GM15510 (cell line): ENCODE results near the gene ZNF438.

ENCODE experiments used
- POLR2A ChIP-seq: IDR thresholded peaks from 3 replicates; pipeline ENCODE4 v1.6.1; 2011; ENCODE audit warnings: borderline replicate concordance; ENCODE audit not compliant: insufficient read length; ENCODE audit errors: extremely low read depth

ZNF438 gene

DNA sequence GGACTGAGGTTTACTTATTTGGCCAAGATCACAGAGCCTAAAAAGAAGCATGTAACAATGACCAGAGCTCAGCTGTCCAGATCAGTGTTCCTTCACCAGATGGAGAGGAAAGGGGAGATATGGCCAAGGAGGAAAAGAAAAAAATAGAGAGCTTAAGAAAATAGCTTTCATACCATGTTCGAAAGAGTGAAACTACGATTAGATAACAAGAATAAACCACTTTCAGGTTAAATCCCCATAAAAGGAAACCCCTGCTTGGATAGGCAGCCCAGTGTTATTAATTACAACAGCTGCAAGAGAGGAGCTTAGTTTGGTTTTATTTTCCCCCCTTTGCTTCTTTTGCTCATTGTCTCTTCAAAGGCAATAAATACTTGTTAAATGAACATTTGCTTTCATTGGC lies 160.8 kb downstream of the ZNF438 start:
- TF ChIP-seq POLR2A: no peak

DNA sequence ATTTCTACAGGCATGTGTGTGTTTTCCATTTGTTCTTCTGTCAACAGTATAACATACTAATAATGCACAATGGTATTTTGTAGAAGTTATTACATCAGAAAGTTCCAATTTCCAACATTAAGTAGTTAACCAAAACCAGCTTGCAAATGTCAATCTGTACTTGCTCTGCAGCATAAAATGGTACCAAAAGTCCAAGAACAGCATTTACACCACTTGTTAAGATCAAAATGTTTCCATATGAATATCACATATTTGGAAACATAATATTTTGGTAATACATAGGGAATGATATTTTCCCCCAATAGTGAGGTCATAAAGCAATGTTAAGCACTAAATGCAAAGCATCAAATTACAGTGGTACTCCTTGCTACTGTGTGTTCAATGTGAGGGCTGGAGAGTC lies 162.1 kb downstream of the ZNF438 start:
- TF ChIP-seq POLR2A: no peak

DNA sequence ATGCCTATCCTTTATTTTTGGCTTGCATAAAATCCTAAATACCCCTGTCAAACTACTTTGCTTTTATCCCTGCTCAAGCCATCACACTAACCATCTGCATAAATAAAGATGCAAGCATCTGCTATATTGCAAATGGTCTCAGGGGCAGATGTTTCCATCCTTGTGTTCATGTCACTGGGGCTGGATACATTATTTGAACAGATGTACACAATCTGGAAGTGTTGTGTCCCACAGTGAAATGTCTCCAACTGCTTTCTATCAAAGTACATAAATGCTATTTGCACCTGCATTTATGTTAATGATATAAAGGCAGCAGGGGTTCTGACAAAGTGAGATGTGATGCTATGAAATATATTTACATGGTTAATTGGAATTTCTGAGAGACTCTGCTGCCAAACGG lies 163.1 kb downstream of the ZNF438 start:
- no peak for TF ChIP-seq POLR2A

DNA sequence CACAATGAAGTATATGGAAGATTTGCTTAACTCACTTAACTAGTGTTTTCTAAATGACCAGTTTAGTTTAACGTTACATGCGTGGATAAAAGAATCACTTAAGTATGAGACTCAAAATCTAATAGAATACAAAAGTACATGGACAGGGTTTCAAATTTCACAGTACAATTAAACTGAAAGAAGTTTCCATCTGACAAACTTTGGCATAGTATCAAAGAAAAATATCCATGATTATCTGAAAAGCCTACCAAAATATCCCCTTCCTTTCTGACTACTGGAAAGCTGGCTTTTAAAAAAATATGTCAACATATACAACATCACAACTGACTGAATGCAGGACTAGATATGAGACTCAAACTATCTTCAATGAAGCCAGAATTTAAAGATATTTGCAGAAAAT lies 164.8 kb downstream of the ZNF438 start:
- TF ChIP-seq POLR2A: no peak

DNA sequence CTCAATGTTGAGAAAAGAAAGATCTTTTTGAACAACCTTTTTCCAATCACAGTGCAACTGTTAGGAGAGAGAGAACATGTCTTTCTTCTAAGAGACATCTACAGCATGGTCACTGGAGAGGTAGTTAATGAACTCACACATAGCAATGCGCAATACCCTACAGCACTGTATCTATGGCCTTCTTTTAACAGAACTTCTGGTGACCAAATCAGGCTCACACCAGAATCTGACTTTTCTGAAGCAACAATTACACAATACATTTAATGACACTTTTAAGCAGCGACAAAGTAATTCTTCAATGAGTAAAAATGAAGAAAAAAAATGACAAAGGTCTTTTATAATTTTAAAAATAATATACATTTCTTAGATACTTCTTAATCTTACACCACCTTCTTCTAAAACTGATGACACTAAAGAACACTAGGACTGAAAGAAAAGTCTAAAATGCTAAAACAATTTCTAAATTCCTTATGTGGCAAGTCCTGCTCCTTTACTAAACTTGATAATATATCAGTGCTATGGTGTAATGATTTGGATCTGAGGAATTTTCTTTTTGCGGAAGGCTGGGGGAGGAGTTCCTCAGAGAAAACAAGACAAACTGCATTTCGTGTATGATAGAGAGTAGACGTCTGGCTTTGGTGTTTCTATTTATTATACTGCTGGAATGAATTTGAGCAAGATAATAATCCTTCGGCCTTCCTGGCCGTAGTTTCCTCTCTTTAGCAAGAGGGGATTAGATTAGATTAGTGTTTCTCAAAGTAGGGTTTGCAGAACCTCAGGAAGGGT lies 166.3 kb downstream of the ZNF438 start:
- TF ChIP-seq POLR2A: no peak

DNA sequence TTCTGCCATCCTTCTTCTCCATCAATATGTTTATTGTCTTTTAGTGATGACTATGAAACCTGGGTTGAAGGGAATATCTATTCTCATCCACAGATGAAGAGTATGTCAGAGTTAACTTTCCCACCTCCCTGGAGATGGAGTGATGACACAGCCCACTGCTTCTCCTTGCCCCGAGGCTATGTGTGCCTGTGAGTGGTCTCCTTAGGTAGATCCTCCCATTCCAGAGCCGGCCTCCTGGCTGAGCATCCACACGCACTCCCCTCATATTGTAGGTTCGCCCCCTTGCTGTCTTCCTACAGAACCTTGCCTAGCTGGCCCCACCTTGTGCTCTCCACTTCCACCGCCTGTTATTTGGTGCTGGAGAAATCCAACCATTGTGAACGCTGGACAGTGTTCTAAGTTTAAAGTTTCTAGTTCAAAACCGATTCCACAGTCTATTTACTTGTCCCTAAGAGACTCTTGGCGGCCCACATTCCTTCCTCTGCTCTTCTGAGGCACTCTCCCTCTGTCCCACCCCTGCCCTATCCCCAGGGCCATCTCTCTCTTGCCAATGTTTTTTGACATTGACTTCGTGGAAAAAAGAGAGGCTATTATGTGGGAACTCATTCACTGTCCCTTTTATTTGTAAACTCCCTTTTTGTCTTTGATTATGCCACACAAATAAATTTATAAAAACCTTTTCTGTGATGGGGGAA lies 168.0 kb downstream of the ZNF438 start:
- TF ChIP-seq POLR2A: no peak

DNA sequence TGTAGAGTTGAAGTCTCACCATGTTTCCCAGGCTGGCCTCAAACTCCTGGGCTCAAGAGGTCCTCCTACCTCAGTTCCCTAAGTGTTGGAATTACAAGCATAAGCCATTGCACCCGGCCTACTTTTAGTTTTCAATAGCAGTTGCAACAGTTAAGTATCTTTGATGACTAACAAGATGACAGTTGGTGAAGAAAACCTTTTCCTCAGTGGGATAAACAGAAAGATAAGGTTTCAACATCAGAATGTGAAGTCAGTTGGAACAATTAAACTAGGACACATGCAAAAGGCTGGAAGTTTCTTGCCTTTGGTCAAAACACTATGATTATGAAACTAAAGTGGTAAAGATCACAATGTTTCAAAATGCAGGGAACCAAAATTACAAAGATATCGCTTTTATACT lies 169.2 kb downstream of the ZNF438 start:
- no peak for TF ChIP-seq POLR2A

DNA sequence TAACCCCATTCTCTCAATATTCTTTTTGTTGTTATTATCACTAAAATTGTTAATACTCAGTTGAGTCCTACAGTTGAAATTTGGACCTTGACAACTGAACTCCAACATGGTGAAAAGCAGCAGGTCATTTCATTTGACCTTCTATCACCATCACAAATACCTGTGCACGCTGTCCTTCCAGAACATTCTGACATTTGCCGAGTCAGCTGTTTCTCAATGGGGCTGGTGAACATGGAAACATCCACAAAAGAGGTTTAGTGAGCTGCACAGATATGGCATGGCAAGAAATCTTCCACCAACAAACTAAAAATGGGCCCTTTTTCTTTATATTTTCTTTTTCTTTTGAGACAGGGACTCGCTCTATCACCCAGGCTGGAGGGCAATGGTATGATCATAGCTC lies 169.7 kb downstream of the ZNF438 start:
- TF ChIP-seq POLR2A: no peak

DNA sequence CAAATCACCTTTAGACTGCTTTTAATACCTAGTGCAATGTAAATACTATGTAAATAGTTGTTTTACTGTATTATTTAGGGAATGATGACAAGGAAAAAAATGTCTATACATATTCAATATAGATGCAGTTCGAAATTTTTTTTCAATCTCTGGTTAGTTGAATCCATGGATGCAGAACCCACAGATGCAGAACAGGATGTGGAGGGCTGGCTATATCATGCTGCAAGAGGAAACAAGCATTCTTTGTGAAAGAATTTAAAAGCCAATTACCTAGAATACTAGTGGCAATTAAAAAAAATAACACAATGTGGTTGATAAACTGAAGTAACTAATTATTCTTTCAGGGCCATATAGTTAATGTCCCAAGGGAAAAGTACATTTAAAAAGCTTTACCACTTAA lies 170.4 kb downstream of the ZNF438 start:
- TF ChIP-seq POLR2A: no peak

DNA sequence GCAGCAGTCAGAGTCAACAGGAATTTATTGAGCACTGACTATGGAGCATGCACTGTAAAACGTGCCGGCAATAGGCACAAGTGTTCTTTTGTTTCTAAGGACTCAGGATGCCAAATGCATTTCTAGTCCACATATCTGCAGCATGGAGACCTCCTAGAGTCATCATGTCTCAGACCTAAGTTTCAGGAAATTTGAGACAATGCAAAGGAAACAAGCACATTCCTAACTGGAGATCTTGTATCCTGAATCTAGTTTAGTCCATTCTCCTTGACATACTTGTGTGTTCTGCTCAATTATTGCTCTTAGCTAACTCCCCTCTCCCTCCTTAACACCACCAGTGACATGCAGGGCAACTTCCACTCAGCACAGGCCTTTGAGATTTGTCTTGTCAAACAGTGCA lies 173.2 kb downstream of the ZNF438 start:
- TF ChIP-seq POLR2A: no peak

DNA sequence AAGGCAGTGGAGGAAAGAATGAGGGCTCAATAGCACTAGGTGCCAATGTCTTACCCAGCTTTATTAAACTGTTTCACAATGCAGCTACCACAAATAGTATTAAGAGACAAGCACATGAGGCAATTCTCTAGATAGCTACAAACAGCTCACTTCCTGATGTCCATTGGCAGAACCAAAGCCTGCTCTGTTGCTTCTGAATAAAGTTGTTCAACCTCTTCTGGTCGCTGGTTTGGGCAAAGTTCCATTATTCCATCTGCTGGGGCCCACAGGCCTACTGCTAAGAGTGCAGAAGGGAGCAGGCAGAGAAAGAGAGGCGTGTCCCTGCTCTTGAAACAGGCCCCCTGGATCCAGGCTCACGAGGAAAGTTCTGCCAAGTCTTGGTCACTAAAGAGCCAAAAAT lies 173.9 kb downstream of the ZNF438 start:
- no peak for TF ChIP-seq POLR2A

DNA sequence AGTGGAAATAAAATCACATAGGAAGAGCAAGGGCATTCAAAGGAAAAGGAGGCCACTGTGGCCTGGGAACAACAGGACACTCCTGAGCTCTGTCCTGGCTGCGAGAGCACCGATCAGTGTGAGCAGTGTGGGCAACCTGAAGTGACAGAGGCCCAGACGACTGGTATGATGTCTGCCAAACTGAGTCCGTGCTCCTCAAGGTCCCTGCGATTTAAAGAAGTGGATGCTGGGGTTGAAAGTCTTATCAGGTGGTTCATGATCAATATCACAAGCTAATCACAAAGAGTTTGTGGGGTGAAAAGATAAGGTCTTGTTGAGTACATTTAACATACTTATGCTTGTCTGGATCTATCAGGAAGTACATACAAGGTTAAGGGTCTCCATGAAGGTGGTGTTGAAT lies 176.5 kb downstream of the ZNF438 start:
- TF ChIP-seq POLR2A: no peak

DNA sequence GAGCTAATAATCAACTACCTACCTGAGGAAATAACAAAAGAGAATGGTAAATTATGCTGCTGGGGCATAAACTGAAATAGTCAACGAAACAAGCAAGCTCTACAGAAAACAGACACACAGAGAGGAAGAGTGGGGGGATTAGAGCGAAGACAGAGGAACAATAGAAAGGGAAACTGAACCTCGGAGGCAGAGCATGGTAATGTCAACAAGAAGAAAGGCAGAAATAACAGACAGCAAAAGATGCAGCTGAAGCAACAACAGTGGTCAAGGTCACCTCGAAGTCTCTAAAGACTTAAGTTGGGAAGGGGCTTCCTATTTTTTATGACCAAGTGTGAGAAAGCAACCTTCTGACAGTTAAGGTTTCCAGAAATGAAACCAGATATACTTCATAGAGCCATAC lies 177.0 kb downstream of the ZNF438 start:
- TF ChIP-seq POLR2A: no peak

DNA sequence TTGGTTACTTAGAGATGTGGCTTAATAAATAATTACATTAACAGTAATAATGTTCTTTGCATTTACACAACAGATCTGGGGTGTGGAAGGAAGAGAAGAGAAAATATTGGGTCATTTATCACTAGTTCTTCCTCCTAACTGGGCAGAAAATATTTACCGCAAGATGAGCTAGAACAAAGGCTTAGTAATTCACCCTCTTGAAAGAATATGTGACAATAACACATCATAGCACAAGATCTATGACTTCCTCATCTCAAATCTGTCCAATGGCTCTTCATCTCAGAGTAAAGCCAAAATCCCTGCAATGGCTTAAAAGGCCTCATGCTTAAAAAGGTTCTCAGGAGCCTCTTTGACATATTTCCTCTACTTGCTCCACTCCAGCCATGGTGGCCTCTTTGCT lies 178.6 kb downstream of the ZNF438 start:
- no peak for TF ChIP-seq POLR2A

DNA sequence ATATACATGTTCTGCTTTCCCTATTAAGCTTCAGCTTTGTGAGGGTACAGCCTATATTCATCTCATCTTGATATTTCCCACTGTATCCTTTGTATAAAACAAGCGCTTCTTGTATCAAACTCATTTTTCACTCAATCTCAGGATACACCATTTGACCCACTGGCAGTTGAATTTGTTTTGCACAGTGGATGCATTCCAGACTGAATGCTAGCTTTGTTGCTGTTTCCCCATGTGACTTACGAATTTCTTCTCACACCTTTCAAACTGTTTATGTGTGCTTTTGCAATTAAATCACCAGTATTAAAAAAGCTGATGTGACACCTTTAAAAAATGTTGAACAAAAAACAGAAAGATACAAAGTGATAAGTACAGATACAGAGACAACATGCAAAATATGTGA lies 180.9 kb downstream of the ZNF438 start:
- no peak for TF ChIP-seq POLR2A
